SK-N-DZ (cell line): Measurements from ENCODE around the gene PRDM13.
"Not testable (repeated sequence)": the region's sequence is repeated elsewhere in the genome, so short reads cannot be mapped to it uniquely, and the experiment has no call there.

Source experiments
- DNase-seq: peaks from one replicate; pipeline ENCODE4 v3.0.0-alpha.2; 2015; ENCODE audit warnings: low spot score
- small RNA-seq, 2 experiments: library from RNA; depleted of rRNA; stranded (forward); fragments of <200 nt; gene quantifications; one replicate each; pipeline ENCODE3, GENCODE V24; 2014

The PRDM13 gene

DNA sequence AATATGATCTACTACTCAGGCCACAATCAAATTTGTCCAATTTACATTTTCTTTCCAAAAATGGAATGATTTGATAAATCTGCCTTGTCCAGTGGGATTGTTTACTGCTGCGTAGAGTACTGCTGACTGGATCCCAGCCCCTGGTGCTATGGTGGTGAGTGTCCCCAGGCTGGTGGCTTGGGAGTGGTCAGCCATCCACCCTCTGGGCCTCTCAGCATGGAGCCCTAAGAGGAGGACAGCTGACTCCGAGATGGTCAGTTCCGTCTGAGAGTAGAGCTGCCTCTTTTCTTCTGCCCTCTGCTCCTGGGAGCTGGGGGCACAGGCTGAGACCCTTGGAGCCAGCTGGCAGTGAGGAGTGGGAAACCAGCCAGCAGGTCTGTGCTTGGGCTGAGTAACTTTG lies 22.7 kb downstream of the PRDM13 start:
- no peak for DNase-seq

DNA sequence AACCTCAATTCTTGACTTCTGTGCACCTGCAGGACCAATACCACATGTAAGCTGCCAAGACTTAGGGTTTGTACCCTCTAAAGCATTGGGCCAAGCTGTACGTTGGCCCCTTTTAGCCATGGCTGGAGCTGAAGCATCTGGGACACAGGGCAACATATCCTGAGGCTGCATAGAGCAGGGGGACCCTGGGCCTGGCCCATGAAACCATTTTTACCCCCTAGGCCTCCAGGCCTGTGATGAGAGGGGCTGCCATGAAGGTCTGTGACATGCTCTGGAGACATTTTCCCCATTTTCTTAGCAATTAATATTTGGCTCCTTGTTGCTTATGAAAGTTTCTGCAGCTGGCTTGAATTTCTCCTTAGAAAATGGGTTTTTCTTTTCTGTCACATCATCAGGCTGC lies 31.0 kb downstream of the PRDM13 start:
- no peak for DNase-seq

DNA sequence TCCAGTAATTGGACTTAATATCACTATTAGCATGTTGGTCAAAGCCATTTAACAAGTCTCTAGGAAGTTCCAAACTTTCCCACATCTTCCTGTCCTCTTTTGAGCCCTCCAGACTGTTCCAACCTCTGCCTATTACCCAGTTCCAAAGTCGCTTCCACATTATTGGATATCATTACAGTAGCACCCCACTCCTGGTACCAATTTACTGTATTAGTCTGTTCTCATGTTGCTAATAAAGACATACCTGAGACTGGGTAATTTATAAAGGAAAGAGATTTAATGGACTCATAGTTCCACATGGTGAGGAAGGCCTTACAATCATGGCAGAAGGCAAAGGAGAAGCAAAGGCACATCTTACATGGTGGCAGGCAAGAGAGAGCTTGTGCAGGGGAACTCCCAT lies 31.7 kb downstream of the PRDM13 start:
- DNase-seq = not testable (repeated sequence)

DNA sequence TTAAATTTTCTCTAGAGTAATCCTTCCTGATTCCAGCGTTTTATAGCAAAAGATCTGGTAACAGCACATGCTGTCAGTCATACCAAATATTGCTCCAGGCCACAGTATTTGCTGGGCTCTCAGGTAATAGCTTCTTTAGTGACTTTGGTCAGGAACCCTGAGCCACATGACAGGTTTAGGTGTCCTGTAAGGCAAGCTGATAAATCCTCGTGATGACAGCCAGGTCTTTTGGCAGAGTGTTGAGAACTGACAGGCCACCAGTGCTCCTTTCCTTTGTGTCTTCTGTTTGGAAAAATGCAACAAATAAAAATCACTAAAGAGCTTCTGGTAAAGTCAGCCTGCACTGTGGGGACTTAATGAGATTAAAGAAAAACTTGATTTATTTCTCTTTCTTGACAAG lies 34.6 kb downstream of the PRDM13 start:
- peak; percentile 75 for DNase-seq

DNA sequence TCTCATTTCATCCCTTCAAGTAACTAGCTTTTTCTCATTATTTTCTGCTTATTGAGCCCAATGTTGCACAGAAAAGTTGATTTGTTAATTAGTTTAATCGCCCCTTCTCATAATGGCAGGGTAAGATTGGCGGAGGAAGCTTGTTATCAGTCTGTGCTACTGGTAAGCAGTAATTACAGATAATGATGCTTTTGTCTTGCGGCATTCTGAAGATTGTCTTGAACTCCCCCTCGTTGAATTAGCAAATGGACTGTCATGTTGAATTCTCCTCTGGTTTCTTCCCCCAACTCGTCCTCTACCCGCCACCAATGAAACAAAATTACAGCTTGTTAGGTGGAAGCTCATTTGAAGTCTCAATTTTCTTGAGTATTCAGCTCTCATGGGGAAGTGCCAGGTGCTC lies 39.4 kb downstream of the PRDM13 start:
- DNase-seq = no peak

DNA sequence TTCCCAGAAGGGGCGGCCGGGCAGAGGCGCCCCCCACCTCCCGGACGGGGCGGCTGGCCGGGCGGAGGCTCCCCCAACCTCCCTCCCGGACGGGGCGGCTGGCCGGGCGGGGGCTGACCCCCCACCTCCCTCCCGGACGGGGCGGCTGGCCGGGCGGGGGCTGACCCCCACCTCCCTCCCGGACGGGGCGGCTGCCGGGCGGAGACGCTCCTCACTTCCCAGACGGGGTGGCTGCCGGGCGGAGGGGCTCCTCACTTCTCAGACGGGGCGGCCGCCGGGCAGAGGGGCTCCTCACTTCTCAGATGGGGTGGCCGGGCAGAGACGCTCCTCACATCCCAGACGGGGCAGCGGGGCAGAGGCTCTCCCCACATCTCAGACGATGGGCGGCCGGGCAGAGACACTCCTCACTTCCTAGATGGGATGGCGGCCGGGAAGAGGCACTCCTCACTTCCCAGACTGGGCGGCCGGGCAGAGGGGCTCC lies 43.5 kb downstream of the PRDM13 start:
- not testable (repeated sequence) for DNase-seq

DNA sequence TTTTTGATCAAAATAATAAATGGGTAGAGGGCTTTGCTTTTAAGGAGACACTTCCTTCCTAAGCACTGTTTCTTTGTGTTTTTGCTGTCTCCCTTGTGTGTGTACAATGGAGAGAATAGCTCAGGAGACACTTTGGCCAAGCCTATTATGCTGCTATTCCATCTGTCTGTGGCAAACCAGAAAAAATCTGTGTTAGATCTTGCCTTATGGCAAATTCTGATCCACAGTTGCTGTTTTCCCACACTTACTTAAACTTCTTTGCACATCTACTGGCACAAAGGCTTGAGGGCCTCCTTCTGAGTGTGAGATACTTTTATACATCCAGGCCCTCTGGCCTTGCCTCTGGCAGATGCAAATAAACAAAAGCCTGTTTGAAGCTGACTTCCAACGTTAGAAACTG lies 53.6 kb downstream of the PRDM13 start:
- no peak for DNase-seq

DNA sequence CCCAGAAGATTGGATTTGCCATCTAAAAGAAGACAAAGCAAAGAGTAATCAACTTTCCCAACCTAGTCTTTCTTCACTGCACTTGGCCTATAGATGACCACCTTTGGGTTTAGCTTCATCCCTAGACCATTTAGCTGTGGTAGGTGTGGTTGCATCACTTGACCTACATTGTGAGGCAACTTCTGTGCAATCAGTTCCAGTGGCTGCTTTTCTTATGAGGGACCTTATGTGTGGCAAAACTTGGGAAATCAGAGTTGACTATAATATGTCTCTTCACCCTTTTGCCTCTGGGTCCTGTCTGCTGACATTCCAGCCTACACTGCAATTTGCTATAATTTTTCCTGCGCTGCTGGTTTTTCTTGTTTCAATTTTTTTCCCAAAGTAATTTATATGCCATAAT lies 55.2 kb downstream of the PRDM13 start:
- DNase-seq = no peak

DNA sequence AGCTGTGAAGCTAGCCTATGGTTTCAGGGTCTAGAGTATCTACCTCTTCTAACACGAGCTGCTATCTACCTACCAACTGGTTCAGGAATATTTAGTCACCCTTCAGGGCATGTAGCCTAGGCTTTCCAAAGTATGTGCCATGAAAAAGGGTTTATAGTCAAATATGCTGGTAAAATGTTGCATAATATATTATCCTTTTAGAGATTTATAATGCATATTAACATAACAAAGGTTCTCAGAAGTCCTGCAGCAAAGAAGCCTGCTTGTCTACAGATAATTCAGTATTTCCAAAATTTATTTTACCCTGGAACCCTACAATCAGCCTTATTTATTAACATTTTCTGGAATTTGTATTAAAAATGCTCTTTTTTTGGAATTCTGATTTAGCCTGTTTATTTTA lies 56.0 kb downstream of the PRDM13 start:
- DNase-seq = no peak

Small RNAs within 50 kb of the gene (small RNA-seq; reads per million reads assigned to genes)
- 0 reads per million in 2 experiments for gene RF00019
